ENCODE data around the gene OR51B2.
"Not testable (repeated sequence)": the region's sequence is repeated elsewhere in the genome, so short reads cannot be mapped to it uniquely, and the experiment has no call there.

Gene OR51B2

GRCh38 chr11:5310423-5310822 is 13.7 kb downstream of the OR51B2 start:
- DNase-seq (ENCODE audit: low spot score): no peak

GRCh38 chr11:5307256-5308019 is 16.7 kb downstream of the OR51B2 start:
- no peak for DNase-seq (ENCODE audit: low spot score)

GRCh38 chr11:5304046-5304445 is 20.1 kb downstream of the OR51B2 start:
- peak; percentile 32 for DNase-seq (ENCODE audit: low spot score)

DNA sequence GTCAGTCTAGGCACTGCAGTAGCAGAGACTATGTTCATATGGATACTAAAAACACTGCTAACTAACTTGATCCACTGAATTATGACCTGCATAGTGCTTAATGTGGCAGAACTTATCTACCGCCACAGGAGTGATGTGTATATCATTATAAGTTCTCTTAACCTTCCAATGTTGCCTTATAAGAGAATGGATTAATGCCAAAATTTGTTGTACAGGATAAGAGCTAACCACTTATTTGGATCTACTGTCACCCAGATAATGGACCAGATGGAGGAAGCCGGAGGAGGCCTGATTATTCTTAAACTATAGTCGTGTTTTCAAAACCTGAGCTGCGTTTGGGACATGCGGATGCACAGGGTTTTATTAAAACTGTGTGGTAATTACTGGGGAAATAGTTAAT is 20.5 kb downstream of the OR51B2 start:
- DNase-seq (ENCODE audit: low spot score): no peak

DNA sequence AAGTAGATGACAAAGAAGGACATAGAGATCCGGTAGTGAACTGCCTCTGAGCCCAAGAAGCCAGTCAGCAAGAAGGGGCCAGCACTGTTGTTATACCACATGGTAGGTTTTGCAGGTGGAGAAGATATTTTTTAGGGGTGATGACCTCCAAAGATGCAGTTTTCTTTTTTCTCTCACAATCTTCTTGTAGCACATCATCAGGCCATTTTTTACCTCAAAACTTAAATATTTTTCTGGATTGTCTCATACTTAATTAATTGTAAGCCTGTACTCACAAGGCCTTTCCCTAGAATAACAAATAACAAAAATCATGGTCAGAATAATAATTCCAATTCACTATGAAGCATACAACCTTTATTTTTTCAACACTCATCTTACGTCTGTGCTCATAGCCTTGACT is 22.3 kb downstream of the OR51B2 start, which contains the start of gene OR51B4:
TSS of gene OR51B4 (minus strand) at position 101 of the 400 bp plus-strand sequence. CDS start at position 101, 0 bp downstream.
- no peak for DNase-seq (ENCODE audit: low spot score)

DNA sequence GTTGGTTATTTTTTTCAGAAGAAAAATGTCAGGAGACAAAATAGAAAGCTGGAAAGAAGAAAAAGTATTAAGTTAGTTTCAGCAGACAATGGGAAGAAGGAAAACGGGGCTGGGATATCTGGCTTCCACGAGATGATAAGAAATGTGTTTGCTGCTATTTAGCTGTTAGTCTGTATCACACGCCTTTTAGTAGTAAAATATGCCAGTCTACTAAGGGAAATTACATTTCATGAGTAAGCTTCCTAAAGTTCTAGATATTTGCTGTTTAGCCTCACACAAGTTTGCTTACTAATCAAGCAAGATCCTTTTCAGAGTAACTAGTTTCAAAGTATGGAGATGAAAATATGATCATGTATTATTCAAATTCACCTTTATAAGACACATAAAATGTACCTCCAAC is 23.8 kb downstream of the OR51B2 start:
- no peak for DNase-seq (ENCODE audit: low spot score)

GRCh38 chr11:5298451-5298850 is 25.6 kb downstream of the OR51B2 start:
- DNase-seq (ENCODE audit: low spot score): no peak

- DNase-seq (ENCODE audit: low spot score): no peak
These were observed 26.3 kb downstream of the OR51B2 start for GRCh38 chr11:5297721-5298323.

- DNase-seq (ENCODE audit: low spot score): not testable (repeated sequence)
These were observed 29.6 kb downstream of the OR51B2 start for GRCh38 chr11:5294342-5294995.

DNA sequence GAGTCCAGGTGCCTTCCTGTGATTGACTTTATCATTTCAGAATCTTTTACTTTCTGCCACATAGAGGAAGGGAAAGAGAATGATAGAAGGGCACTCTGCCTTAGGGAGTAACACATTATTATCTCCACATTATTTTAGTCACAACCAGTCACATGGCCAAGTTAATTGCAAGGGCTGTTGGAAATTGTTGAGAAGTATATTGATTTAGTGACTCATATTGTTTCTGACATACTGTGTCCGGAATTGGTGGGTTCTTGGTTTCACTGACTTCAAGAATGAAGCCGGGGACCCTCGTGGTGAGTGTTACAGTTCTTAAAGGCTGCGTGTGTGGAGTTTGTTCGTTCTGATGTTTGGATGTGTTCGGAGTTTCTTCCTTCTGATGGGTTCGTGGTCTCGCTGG is 31.1 kb downstream of the OR51B2 start:
- no peak for DNase-seq (ENCODE audit: low spot score)

GRCh38 chr11:5291207-5291838 is 32.8 kb downstream of the OR51B2 start:
- DNase-seq (ENCODE audit: low spot score): peak; percentile 40

- no peak for DNase-seq (ENCODE audit: low spot score)
These were observed 34.0 kb downstream of the OR51B2 start for GRCh38 chr11:5290106-5290505.

GRCh38 chr11:5289696-5290095 is 34.4 kb downstream of the OR51B2 start:
- no peak for DNase-seq (ENCODE audit: low spot score)

GRCh38 chr11:5288906-5289550 is 35.1 kb downstream of the OR51B2 start:
- no peak for DNase-seq (ENCODE audit: low spot score)

GRCh38 chr11:5288108-5288905 is 35.8 kb downstream of the OR51B2 start:
- peak; percentile 36 for DNase-seq (ENCODE audit: low spot score)

- no peak for DNase-seq (ENCODE audit: low spot score)
These were observed 37.2 kb downstream of the OR51B2 start for GRCh38 chr11:5286901-5287300.

DNA sequence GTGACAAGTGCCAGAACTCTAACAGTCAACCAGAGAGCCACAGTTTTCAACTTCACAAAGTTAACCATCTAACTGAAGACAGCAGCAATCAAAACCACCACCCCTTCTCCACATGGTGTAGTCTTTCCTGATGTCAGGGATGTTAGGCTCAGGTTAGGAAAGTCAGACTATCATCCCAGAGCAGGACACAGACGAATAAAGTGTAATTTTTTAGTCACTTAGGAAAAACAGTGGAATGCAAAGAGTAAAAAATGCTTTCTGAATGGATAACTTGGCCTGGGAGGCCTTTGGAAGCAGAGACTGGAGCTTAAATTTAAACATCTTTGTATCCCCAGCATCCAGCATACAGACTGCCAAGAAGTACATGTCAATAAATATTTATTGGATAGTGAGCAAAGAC is 37.7 kb downstream of the OR51B2 start:
- DNase-seq (ENCODE audit: low spot score): no peak

GRCh38 chr11:5285703-5286340 is 38.3 kb downstream of the OR51B2 start:
- DNase-seq (ENCODE audit: low spot score): no peak

GRCh38 chr11:5284637-5285036 is 39.5 kb downstream of the OR51B2 start:
- no peak for DNase-seq (ENCODE audit: low spot score)

GRCh38 chr11:5283882-5284281 is 40.2 kb downstream of the OR51B2 start:
- DNase-seq (ENCODE audit: low spot score): no peak

GRCh38 chr11:5283086-5283485 is 41.0 kb downstream of the OR51B2 start:
- DNase-seq (ENCODE audit: low spot score): no peak
